A549 (cell line): Measurements from ENCODE around the gene TNS3. TPM values are rescaled to one million over a fixed set of nuclear protein-coding genes. Genes with fewer than 3 reads are reported as not detected.

ENCODE experiments used
- ATAC-seq, 2 experiments: fragments of 200-7000 bp in 1 of 2; fragments of >200 bp in 1 of 2; cut with Nextera tagmentation in 1 of 2; cut with Tn5 transposase in 1 of 2; 3 replicates each; pipeline versions ENCODE4 v1.8.0 to v1.9.1; 2018 to 2020; ENCODE audit warnings: mild to moderate bottlenecking in 1 of 2, moderate library complexity in 1 of 2
- CTCF ChIA-PET: fragments of 300-600 bp; sonication (Branson Sonifier 250); formaldehyde crosslinking; extraction: SDS; loops from one replicate; lab custom pipeline; 2021; ENCODE audit warnings: antibody characterized with exemption, inconsistent platforms; lab: Yijun Ruan, JAX
- POLR2A ChIA-PET: fragments of 350-600 bp; formaldehyde crosslinking; extraction: SDS; loops from one replicate; lab custom pipeline; 2021; ENCODE audit warnings: antibody characterized with exemption, inconsistent platforms; lab: Yijun Ruan, JAX
- DNase-seq, 2 experiments: peaks; one replicate each; pipeline versions ENCODE4 v3.0.0 to v3.0.0-alpha.2; 2011 to 2016; ENCODE audit warnings: low read depth in 1 of 2, low spot score in 1 of 2
- FAIRE-seq: peaks from 2 replicates; lab custom pipeline; 2011; peaks lifted over from hg19 to GRCh38; lab: Jason Lieb, UNC
- H3K27ac ChIP-seq, 2 experiments: fragments of >200 bp; sonication (Bioruptor Twin); formaldehyde crosslinking; 3 replicates each; pipeline ENCODE4 v1.5.1; 2016 to 2017
- H3K4me1 ChIP-seq: fragments of >200 bp; sonication (Bioruptor Twin); formaldehyde crosslinking; 3 replicates; pipeline ENCODE4 v1.6.1; 2016
- H3K4me2 ChIP-seq: fragments of >200 bp; sonication (Bioruptor Twin); formaldehyde crosslinking; 3 replicates; pipeline ENCODE4 v1.6.1; 2016
- H3K4me3 ChIP-seq: fragments of >200 bp; sonication (Bioruptor Twin); formaldehyde crosslinking; 3 replicates; pipeline ENCODE4 v1.5.1; 2016
- H3K9me3 ChIP-seq: fragments of >200 bp; sonication (Bioruptor Twin); formaldehyde crosslinking; 3 replicates; pipeline ENCODE4 v1.6.1; 2016
- E2F6 ChIP-seq: IDR thresholded peaks from 2 replicates; pipeline ENCODE4 v1.6.1; 2012; ENCODE audit warnings: low read depth, borderline replicate concordance
- ESRRA ChIP-seq: fragments of 150-350 bp; IDR thresholded peaks from 2 replicates; pipeline ENCODE4 v1.6.1; 2014; ENCODE audit warnings: mild to moderate bottlenecking, low read length, borderline replicate concordance
- FOSL2 ChIP-seq, 2 experiments: fragments of 450-650 bp in 1 of 2; fragments of >200 bp in 1 of 2; sonication (Bioruptor Twin) in 1 of 2; formaldehyde crosslinking; IDR thresholded peaks; 2 replicates each; pipeline versions ENCODE4 v1.5.0 to v1.6.1; 2016 to 2020; ENCODE audit warnings: mild to moderate bottlenecking in 1 of 2, moderate library complexity in 1 of 2
- FOXS1 ChIP-seq: fragments of 250-450 bp; sonication (Bioruptor Pico); IDR thresholded peaks from 2 replicates; pipeline ENCODE4 v1.5.0; 2020; ENCODE audit warnings: mild to moderate bottlenecking, moderate library complexity
- GATA3 ChIP-seq: IDR thresholded peaks from 2 replicates; pipeline ENCODE4 v1.6.1; 2012; ENCODE audit warnings: borderline replicate concordance
- HOXA7 ChIP-seq: fragments of 250-450 bp; sonication (Bioruptor Pico); IDR thresholded peaks from 2 replicates; pipeline ENCODE4 v1.5.0; 2020; ENCODE audit warnings: mild to moderate bottlenecking, moderate library complexity
- HOXB13 ChIP-seq: fragments of 250-450 bp; sonication (Bioruptor Pico); IDR thresholded peaks from 2 replicates; pipeline ENCODE4 v1.5.0; 2020; ENCODE audit warnings: low read depth, mild to moderate bottlenecking, moderate library complexity
- HOXB5 ChIP-seq: fragments of 250-450 bp; sonication (Bioruptor Pico); IDR thresholded peaks from 2 replicates; pipeline ENCODE4 v1.5.0; 2020; ENCODE audit warnings: mild to moderate bottlenecking, moderate library complexity
- JUN ChIP-seq, 2 experiments: fragments of >200 bp; sonication (Bioruptor Twin); formaldehyde crosslinking; IDR thresholded peaks; 2 replicates in 1 of 2; 3 replicates in 1 of 2; pipeline ENCODE4 v1.6.1; 2016 to 2017
- JUNB ChIP-seq: fragments of >200 bp; sonication (Bioruptor Twin); formaldehyde crosslinking; IDR thresholded peaks from 2 replicates; pipeline ENCODE4 v1.6.1; 2016
- RAD21 ChIP-seq, 2 experiments: fragments of >200 bp in 1 of 2; sonication (Bioruptor Twin) in 1 of 2; formaldehyde crosslinking in 1 of 2; IDR thresholded peaks in 1 of 2; conservative IDR thresholded peaks in 1 of 2; 2 replicates in 1 of 2; 3 replicates in 1 of 2; pipeline ENCODE4 v1.6.1; 2012 to 2018; ENCODE audit warnings: inconsistent platforms in 1 of 2
- RNF2 ChIP-seq: fragments of 200-600 bp; sonication (generic); IDR thresholded peaks from 2 replicates; pipeline ENCODE4 v1.6.1; 2016; ENCODE audit warnings: low read depth, mild to moderate bottlenecking, antibody characterized with exemption, moderate library complexity, borderline replicate concordance
- ZFP36 ChIP-seq: fragments of 450-650 bp; IDR thresholded peaks from 2 replicates; pipeline ENCODE4 v1.6.1; 2014; ENCODE audit warnings: borderline replicate concordance; ENCODE audit not compliant: partially characterized antibody
- ZNF302 ChIP-seq: fragments of 250-450 bp; sonication (Bioruptor Pico); IDR thresholded peaks from 2 replicates; pipeline ENCODE4 v1.9.0; 2021; ENCODE audit warnings: inconsistent platforms, mild to moderate bottlenecking, moderate library complexity
- ZSCAN20 ChIP-seq: fragments of 250-450 bp; sonication (Bioruptor Pico); IDR thresholded peaks from 2 replicates; pipeline ENCODE4 v1.8.0; 2022; ENCODE audit warnings: mild to moderate bottlenecking, moderate library complexity
- WGBS: methylation state at CpG from one replicate; pipeline ENCODE4 v1.1.6; 2017; ENCODE audit errors: missing lambda C conversion rate; 5-methylcytosine and 5-hydroxymethylcytosine counted together
- polyA plus RNA-seq, 4 experiments: library from polyadenylated mRNA; depleted of rRNA in 3 of 4; stranded (reverse); fragments of >200 nt; fragmentation: RNase III in 1 of 4; extraction: RNeasy Plus Mini Kit Qiagen cat#74134 plus additional on column Dnase treatment in 1 of 4; gene quantifications; 2 replicates in 3 of 4; 3 replicates in 1 of 4; pipeline ENCODE4 v1.2.3, GENCODE V29; 2011 to 2017
- TF ChIP-seq, protein P1 (sequence below): IDR thresholded peaks from 2 replicates; pipeline ENCODE4 v1.6.1; 2012
- TF ChIP-seq, protein P2 (sequence below): fragments of 250-450 bp; sonication (Bioruptor Pico); IDR thresholded peaks from 2 replicates; pipeline ENCODE4 v1.5.0; 2020; ENCODE audit warnings: low read depth, mild to moderate bottlenecking, moderate library complexity
- TF ChIP-seq, protein P3 (sequence below): fragments of >200 bp; sonication (Bioruptor Twin); formaldehyde crosslinking; IDR thresholded peaks from 3 replicates; pipeline ENCODE4 v1.5.1; 2016

The TNS3 gene
- polyA plus RNA-seq, 2 of the 4 experiments (the other 2 are of a cell fraction) = 107 to 134 TPM

DNA sequence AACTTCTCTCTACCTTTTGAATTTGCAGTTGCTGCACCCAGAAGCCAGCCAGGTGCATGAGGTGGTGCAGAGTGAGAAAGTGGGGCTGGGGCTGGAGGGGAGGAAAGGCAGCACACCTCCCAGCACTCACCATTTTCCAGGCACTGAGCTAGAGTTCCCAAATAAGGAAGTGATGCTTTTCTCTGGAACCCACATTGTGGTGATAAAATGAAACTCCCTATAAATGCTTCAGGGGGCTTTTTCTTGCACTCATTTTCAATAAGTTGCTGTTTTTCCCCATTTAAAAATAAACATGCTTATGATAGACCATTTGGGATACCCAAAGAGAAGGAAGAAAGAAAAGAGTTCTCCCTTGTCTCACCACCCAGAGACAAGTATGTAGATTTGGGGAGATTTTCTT is 42.8 kb upstream of the TNS3 start:
- Histone ChIP-seq H3K4me3 (no peak overlapping the region), H3K9me3 (no peaks in the 10 kb centered on the region), H3K27ac (peak overlapping the region; percentile 40 to 60; a peak in 5 of 6 replicates), H3K4me2 (no peak overlapping the region), H3K4me1 (peaks cover 40% of the 10 kb centered on the region)
- ChIA-PET POLR2A (interaction anchor here (0.7 kb wide), 1 partner anchor 73 kb away, joined by 5 read pairs; no protein-coding TSS in a partner anchor), CTCF (interaction anchor here (0.6 to 2.2 kb wide), 6 partner anchors 9 to 607 kb away, joined by 3 to 6 read pairs (median 4); no protein-coding TSS in a partner anchor)
- DNase-seq (no peak), ATAC-seq (no peak), FAIRE-seq (no peak)
- TF ChIP-seq, protein P1, sequence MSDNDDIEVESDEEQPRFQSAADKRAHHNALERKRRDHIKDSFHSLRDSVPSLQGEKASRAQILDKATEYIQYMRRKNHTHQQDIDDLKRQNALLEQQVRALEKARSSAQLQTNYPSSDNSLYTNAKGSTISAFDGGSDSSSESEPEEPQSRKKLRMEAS = no peak
- TF ChIP-seq GATA3 (no peak), HOXA7 (CRISPR knock-in tag) (no peak)

- Histone ChIP-seq H3K9me3 (no peaks in the 10 kb centered on the region), H3K27ac (peak overlapping the region; percentile 76 to 83), H3K4me1 (peaks cover 45% of the 10 kb centered on the region), H3K4me3 (no peak overlapping the region)
- CTCF ChIA-PET = no interaction called here
- DNase-seq (peak in 1 of 2 experiments; percentile 75), ATAC-seq (peak; percentile 60 to 80; a peak in 5 of 6 replicates)
- TF ChIP-seq, protein P2, sequence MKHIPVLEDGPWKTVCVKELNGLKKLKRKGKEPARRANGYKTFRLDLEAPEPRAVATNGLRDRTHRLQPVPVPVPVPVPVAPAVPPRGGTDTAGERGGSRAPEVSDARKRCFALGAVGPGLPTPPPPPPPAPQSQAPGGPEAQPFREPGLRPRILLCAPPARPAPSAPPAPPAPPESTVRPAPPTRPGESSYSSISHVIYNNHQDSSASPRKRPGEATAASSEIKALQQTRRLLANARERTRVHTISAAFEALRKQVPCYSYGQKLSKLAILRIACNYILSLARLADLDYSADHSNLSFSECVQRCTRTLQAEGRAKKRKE (CRISPR knock-in tag) = peak; percentile 74; the same call in 1 of the 2 replicates
- TF ChIP-seq HOXB5 (CRISPR knock-in tag) = peak; percentile 67; the same call in 1 of the 2 replicates
- peak; percentile 14; the same call in 1 of the 2 replicates for TF ChIP-seq FOXS1 (CRISPR knock-in tag)
- TF ChIP-seq ZFP36 = no peak
- TF ChIP-seq, protein P1 = peak; percentile 86
- no peak for TF ChIP-seq FOSL2 (IDR thresholded peaks at IDR 0.05)
- peak; percentile 66 for TF ChIP-seq FOSL2 (CRISPR knock-in tag; IDR thresholded peaks at IDR 0.05)
- no peak for TF ChIP-seq RNF2
- no peak for TF ChIP-seq ZSCAN20
- TF ChIP-seq ESRRA = no peak
- TF ChIP-seq HOXB13 (CRISPR knock-in tag) = peak; percentile 88
- TF ChIP-seq E2F6 = peak; percentile 84; the same call in 1 of the 2 replicates
- 0 out of 5 replicates have a peak, but pooled peaks of 1 of the 2 experiments have one; percentile 1 for TF ChIP-seq RAD21 (conservative IDR thresholded peaks at IDR 0.05 in 1 of 2, IDR thresholded peaks at IDR 0.05 in 1 of 2)
- TF ChIP-seq, protein P3, sequence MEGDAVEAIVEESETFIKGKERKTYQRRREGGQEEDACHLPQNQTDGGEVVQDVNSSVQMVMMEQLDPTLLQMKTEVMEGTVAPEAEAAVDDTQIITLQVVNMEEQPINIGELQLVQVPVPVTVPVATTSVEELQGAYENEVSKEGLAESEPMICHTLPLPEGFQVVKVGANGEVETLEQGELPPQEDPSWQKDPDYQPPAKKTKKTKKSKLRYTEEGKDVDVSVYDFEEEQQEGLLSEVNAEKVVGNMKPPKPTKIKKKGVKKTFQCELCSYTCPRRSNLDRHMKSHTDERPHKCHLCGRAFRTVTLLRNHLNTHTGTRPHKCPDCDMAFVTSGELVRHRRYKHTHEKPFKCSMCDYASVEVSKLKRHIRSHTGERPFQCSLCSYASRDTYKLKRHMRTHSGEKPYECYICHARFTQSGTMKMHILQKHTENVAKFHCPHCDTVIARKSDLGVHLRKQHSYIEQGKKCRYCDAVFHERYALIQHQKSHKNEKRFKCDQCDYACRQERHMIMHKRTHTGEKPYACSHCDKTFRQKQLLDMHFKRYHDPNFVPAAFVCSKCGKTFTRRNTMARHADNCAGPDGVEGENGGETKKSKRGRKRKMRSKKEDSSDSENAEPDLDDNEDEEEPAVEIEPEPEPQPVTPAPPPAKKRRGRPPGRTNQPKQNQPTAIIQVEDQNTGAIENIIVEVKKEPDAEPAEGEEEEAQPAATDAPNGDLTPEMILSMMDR = no peak
- peak; percentile 16; the same call in 1 of the 2 replicates for TF ChIP-seq ZNF302 (CRISPR knock-in tag)
- TF ChIP-seq JUN (IDR thresholded peaks at IDR 0.05) = 0 out of 5 replicates have a peak, but pooled peaks of 1 of the 2 experiments have one; percentile 33
- no peak for TF ChIP-seq JUNB
- TF ChIP-seq, all 56 proteins: peak for 10
- H3K4me2 ChIP-seq = peak overlapping the region; percentile 50
- POLR2A ChIA-PET = interaction anchor here (1.1 to 1.6 kb wide), 2 partner anchors 11 to 22 kb away, joined by 5 read pairs; no protein-coding TSS in a partner anchor
- no peak for FAIRE-seq
- 32% methylated on average over 11 of the region's 11 CpGs for WGBS
Observed at GRCh38 chr7:47622946-47623640, 41.2 kb upstream of the TNS3 start.
